ENCODE data around the gene ABL1. TPM values are rescaled to one million over a fixed set of nuclear protein-coding genes. Genes with fewer than 3 reads are reported as not detected.

ABL1 gene
- total RNA-seq, 1 experiment from 2014 or later = 27.6 TPM

DNA sequence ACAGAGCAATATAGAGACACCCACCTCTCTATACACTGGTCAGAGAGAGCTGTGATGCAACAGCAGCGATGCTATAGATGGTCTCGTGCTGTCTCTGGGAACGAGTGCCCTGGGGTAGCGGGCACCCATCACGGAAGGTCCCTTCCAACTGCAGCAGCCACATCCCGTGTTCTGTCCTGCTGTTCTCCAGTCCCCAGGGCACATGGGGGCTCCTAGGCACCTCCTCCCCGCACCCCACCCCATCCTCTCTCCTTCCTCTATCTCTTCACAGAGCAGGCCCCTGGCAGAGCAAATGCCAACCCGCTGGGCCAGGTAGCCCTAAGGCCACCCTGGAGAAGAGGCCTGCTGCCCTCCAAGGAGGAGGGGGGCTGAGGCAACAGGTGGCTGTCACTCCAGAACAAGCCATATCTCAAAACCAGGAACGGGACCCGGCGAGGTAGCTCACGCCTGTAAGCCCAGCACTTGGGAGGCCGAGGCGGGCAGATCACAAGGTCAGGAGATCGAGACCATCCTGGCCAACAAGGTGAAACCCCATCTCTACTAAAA lies 95.8 kb downstream of the ABL1 start:
- in situ Hi-C loops (cut with HindIII; ENCODE audit: low pct_unique_long_range_greater_than_20kb, low sequenced_read_pairs) = no loop called here
- no peak for DNase-seq (ENCODE audit: low read depth)

DNA sequence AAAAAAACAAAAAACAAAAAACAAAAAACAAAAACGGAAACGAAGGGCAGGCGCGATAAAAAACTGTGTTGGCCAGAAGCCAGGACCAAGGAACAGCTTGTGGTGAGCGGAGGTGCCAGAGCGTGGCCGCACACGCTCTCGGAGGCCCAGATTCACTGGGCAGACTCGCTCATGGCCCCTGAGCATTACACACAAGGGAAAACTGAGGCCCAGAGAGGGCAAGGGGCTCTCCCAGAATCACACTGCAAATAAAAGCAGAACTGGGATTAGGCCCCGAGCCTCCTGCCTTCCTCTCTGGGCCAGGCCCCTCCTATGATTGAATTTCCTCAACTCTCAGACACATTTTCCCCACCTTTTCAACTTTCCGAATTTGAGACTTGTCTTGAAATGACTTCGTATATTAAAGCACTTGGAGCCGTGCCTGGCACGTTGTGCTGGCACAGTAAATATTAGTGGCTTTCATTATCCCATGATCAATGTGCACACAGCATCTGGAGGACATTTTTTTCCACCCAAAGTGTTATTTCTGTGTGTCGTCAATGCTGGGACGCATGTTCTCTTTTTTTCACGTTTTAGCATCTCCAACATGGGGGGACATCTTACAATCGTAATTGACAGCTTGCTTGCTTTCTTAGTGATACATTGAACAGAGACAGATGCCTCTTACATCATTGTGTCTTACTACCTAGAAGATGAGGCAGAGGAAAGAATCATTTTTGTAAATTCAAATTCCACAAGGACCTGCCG lies 96.6 kb downstream of the ABL1 start:
- no peak for DNase-seq (ENCODE audit: low read depth)
- in situ Hi-C loops (cut with HindIII; ENCODE audit: low pct_unique_long_range_greater_than_20kb, low sequenced_read_pairs) = no loop called here

DNA sequence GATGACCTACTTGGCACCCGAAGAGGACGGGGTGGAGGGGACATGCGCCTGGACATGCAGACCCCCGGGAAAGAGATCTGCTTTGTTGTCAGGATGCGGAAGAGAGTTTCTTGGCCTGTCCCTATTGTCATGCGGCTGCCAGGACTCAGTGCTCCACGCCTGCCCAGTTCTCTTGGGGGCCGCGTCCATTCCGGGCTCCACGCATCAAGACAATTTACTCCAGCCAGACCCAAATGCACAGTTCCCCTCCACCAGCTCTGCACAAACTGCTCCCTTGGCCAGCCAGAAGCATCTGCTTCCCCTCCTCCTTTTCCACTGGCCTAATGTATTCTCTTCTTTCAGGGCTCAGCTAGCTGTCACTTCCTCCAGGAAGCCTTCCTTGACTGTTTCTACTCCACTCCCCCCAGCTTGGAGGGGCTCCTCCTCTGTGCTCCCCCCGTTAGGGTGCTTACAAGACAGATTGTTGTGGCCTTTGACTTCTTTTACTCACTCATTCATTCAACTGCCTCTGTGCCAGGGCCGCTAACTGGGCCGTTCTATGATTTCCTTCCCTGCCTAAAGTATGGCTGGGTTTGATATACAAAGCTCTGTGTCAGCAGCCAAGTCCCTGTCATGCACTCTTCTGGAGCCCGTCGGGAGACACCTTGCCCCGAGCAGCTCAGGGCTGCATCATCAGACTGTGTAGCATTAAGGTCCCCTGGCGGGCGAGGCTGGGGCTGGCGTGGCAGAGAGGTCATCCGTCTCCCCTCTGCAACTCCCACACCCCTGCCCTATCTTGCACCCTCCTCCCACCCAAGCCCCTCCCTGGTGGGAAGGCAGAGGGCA lies 97.4 kb downstream of the ABL1 start:
- no peak for DNase-seq (ENCODE audit: low read depth)
- in situ Hi-C loops (cut with HindIII; ENCODE audit: low pct_unique_long_range_greater_than_20kb, low sequenced_read_pairs) = no loop called here

DNA sequence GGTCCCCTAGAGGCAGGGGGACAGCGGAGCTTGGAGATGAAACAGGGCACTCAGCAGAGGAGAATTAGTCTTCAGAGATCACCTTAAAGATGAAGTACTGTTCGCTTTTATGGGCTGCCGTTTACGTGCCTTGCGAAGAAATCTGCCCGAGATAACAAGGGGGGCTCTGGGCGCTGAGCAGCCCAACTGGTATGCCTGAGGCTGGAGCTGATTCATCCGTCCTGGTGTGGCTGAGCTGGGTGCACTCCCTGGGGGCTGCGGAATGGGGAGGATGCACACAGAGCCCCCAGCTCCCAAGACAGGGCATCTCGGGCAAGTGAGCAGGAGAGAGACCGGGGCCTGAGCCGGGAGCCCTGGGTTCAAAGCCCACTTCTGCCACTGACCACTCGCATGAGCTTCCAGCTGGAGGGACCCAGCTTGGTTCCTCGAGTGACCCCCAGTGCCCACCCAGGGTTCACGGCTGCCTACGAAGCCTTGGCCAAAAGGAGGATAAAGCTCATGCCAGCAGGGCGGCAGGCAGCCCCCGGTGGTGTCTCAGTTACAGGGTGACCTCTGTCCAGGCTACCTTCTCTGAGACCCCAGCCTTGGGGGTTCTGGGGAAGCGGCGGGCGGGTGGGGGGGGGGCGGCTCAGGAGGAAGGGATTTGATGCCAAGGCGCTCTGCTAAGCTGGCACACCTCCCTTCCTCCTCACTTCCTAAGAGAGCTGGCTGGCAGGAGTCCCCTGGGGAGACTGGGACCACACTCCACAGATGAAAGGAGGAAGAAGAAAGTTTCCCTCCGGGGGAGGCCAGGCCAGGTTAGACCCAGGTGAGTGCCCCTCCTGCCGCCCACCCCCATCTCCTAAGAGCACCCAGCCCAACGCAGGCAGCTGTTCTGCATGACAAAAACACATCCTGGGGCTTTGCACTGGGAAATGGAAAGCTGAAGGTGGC lies 98.3 kb downstream of the ABL1 start:
- in situ Hi-C loops (cut with HindIII; ENCODE audit: low pct_unique_long_range_greater_than_20kb, low sequenced_read_pairs) = no loop called here
- DNase-seq (ENCODE audit: low read depth) = no peak

DNA sequence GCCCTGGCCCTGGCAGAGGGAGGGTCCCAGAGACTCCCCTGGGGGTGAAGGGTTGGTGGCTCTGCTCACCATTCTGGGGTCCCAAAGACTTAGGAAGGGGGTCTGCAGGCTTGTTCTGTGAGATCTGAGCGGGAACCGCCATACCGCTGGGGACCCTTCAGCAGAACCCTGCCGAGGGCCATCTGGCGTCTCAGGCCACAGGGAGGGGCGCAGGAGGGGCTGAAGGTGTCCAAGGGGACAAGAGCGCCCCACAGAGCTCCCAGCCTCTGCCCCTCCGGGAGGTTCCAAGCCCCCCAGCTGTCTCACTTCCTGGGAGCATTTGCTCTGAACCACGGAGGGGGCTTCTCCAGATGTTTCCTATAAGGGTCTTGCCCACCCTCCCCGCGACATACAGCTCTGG lies 99.2 kb downstream of the ABL1 start:
- in situ Hi-C loops (cut with HindIII; ENCODE audit: low pct_unique_long_range_greater_than_20kb, low sequenced_read_pairs) = no loop called here
- no peak for DNase-seq (ENCODE audit: low read depth)

DNA sequence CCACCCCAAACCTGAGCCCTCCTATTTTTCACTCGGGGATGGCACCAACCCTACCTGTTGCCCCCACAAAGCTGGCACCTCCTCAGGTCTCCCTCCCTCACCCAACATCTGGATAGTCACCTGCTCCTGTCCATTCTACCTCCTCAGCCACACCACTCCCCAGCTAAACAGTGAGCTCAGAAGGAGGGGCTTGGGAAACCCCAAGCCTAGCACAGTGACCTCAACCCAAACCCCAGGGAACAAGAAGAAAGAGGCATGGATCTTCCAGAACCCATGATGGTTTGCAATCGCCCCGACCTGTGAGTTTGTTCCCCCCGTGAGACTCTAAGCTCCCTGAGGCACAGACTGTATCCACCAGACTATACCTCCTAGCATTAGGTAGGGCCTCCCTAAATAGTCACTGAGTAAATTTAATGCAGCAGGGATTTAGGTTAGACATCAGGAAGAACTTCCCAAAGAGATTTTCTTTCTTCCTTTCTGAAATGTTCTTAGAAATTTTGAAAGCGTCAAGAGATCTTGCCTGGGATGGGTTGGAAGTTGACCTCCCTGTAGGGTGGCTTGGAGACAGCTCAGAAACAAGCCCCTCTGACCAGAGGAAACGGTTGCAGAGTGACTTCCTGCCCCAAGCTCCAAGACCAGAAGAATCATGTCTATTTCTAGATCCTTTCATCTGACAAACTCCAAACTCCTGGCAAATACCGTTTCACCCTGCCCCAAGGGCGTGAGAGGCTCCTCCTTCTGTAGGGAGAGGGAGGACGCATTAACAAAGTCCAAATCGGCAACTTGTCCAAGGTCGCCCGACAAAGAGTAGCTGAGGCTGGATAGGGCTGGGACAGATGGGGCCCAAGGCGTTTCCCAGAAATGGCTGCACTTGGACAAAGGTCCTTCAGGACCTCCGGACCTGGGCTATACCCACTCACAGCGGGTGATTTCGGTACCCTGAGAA lies 99.9 kb downstream of the ABL1 start:
- no peak for DNase-seq (ENCODE audit: low read depth)
- in situ Hi-C loops (cut with HindIII; ENCODE audit: low pct_unique_long_range_greater_than_20kb, low sequenced_read_pairs) = no loop called here

DNA sequence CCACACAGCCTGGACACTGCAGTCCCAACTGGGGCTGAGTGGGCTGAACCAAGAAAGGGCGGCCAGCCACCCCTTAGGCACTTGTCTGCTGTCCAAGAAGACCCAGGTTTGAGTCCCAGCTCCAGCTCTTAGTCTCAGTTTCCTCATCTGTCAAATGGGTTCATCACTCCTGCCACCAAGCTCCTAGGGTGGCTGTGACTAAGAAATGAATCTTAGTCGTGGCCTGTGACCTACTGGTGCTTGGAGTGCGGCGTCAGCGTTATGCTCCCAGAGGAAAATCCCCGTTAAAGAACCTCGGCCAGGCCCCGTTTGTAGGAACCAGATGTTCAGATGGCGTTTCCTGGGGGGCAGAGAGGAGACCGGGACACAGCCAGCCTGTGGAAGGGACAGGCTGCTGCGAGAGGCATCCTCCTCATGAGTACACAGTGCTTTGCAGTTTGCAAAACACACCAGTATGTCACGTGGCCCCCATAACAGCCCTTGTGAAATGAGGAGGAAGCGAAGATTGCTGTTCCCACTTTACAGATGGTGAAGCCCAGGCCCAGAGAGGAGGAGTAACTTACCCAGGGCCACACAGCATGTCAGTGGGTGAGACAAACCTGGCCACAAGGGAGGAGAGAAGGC lies 100.7 kb downstream of the ABL1 start:
- DNase-seq (ENCODE audit: low read depth) = no peak
- in situ Hi-C loops (cut with HindIII; ENCODE audit: low pct_unique_long_range_greater_than_20kb, low sequenced_read_pairs) = no loop called here

DNA sequence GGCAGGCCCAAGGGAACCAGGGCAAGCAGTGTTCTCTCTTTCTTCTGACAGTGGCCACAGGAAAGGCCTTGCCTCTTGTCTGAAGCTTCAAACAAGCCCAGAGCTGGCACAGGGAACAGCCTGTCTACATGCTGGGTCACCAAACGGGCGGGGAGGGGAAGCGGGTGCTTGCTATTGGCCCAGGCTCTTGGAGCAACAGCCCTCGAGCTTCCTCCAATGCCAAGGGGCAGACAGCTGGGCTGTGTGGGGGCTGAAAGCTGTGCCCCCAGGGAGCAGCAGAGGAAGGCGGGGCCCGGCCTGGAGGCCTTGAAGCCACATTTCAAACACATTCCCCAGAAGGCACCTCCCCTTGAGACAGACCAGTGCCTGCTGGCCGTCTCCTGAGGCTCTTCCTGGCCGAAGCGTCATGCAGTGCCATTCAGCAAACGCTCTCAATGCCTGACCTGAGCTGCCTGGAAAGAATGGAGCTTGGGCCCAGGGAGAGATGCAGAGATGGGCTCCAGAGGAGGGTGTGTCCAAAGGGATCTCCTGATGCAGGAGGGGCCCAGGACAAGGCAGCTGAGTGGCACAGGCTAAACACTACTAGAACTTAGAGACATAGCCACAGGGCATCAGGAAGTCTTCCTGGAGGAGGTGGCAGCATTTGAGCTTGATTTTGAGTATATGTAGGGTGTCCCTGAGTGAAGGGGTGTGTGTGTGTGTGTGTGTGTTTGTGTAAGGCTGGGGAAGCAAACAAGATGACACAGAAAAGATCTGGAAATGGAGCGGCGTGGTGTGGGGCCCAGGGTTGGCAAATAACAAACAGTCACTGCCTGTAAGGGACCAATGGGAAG lies 101.4 kb downstream of the ABL1 start:
- in situ Hi-C loops (cut with HindIII; ENCODE audit: low pct_unique_long_range_greater_than_20kb, low sequenced_read_pairs) = no loop called here
- DNase-seq (ENCODE audit: low read depth) = peak; percentile 93

Other genes starting within 250 kb of the ABL1 start
- gene PRDM12, start 170.7 kb upstream of the ABL1 start, total RNA-seq (2014; rRNA removed; shearing (Covaris generic); ENCODE audit: low replicate concordance) = not detected in 2 replicates
- 22.8 and 41.5 TPM in 2 replicates for gene EXOSC2, start 141.5 kb upstream of the ABL1 start, total RNA-seq (2014; rRNA removed; shearing (Covaris generic); ENCODE audit: low replicate concordance)
- gene QRFP, start 61.6 kb downstream of the ABL1 start, total RNA-seq (2014; rRNA removed; shearing (Covaris generic); ENCODE audit: low replicate concordance) = not detected in 2 replicates
- 25.8 and 33.0 TPM in 2 replicates for gene FIBCD1, start 104.0 kb downstream of the ABL1 start, total RNA-seq (2014; rRNA removed; shearing (Covaris generic); ENCODE audit: low replicate concordance)
- 9.6 and 15.2 TPM in 2 replicates for gene LAMC3, start 173.9 kb downstream of the ABL1 start, total RNA-seq (2014; rRNA removed; shearing (Covaris generic); ENCODE audit: low replicate concordance)

Measured in Caki2 (cell line).